H9 (cell line): ENCODE results near the gene FAT1. TPM values are rescaled to one million over a fixed set of nuclear protein-coding genes. Genes with fewer than 3 reads are reported as not detected.

Experiments
- DNase-seq: peaks from one replicate; pipeline ENCODE4 v3.0.0-alpha.2; 2017
- H2AFZ ChIP-seq: one replicate; pipeline ENCODE4 v1.6.1; 2013; ENCODE audit warnings: mild to moderate bottlenecking, low read length, control low read depth, moderate library complexity
- H2AK5ac ChIP-seq: 2 replicates; pipeline ENCODE4 v1.6.1; 2013; ENCODE audit warnings: low read length, control low read depth, mixed read lengths; ENCODE audit not compliant: insufficient read length
- H2BK120ac ChIP-seq: one replicate; pipeline ENCODE4 v1.6.1; 2013; ENCODE audit warnings: low read depth, mild to moderate bottlenecking, low read length, control low read depth, inconsistent platforms; ENCODE audit not compliant: poor library complexity, severe bottlenecking
- H2BK12ac ChIP-seq: 2 replicates; pipeline ENCODE4 v1.6.1; 2013; ENCODE audit warnings: low read length, control low read depth, mixed read lengths, low read depth; ENCODE audit not compliant: insufficient read length
- H2BK15ac ChIP-seq: 2 replicates; pipeline ENCODE4 v1.6.1; 2013; ENCODE audit warnings: low read depth, low read length, control low read depth
- H2BK20ac ChIP-seq: one replicate; pipeline ENCODE4 v1.6.1; 2013; ENCODE audit warnings: low read depth, mild to moderate bottlenecking, low read length, control low read depth, inconsistent platforms; ENCODE audit not compliant: poor library complexity, severe bottlenecking
- H2BK5ac ChIP-seq: 2 replicates; pipeline ENCODE4 v1.6.1; 2013; ENCODE audit warnings: low read length, control low read depth, mixed read lengths; ENCODE audit not compliant: insufficient read length
- H3K14ac ChIP-seq: 2 replicates; pipeline ENCODE4 v1.6.1; 2013; ENCODE audit warnings: low read length, control low read depth; ENCODE audit not compliant: insufficient read depth
- H3K18ac ChIP-seq: 2 replicates; pipeline ENCODE4 v1.6.1; 2013; ENCODE audit warnings: low read depth, mild to moderate bottlenecking, mixed read lengths, low read length, control low read depth; ENCODE audit not compliant: insufficient read length
- H3K23ac ChIP-seq: 2 replicates; pipeline ENCODE4 v1.6.1; 2013; ENCODE audit warnings: low read length, control low read depth, mixed read lengths, low read depth; ENCODE audit not compliant: insufficient read length
- H3K23me2 ChIP-seq: 2 replicates; pipeline ENCODE4 v1.6.1; 2013; ENCODE audit warnings: low read depth, mild to moderate bottlenecking, mixed read lengths, low read length, control low read depth; ENCODE audit not compliant: insufficient read length, poor library complexity, severe bottlenecking
- H3K27ac ChIP-seq: 2 replicates; pipeline ENCODE4 v1.5.1; 2013; ENCODE audit warnings: low read length, control low read depth, mixed read lengths, low read depth; ENCODE audit not compliant: insufficient read length
- H3K27me3 ChIP-seq: 2 replicates; pipeline ENCODE4 v1.6.1; 2013; ENCODE audit warnings: low read length, control low read depth, inconsistent platforms; ENCODE audit not compliant: insufficient read depth
- H3K4ac ChIP-seq: 2 replicates; pipeline ENCODE4 v1.6.1; 2013; ENCODE audit warnings: low read depth, mild to moderate bottlenecking, control low read depth, inconsistent platforms, low read length, moderate library complexity
- H3K4me1 ChIP-seq: 2 replicates; pipeline ENCODE4 v1.6.1; 2013; ENCODE audit warnings: low read length, control low read depth, inconsistent platforms; ENCODE audit not compliant: insufficient read depth
- H3K4me2 ChIP-seq: 2 replicates; pipeline ENCODE4 v1.6.1; 2013; ENCODE audit warnings: low read length, control low read depth, mixed read lengths; ENCODE audit not compliant: insufficient read length, insufficient read depth
- H3K56ac ChIP-seq: 2 replicates; pipeline ENCODE4 v1.6.1; 2013; ENCODE audit warnings: low read depth, mild to moderate bottlenecking, mixed read lengths, low read length, control low read depth; ENCODE audit not compliant: insufficient read length
- H3K79me1 ChIP-seq: 2 replicates; pipeline ENCODE4 v1.6.1; 2013; ENCODE audit warnings: low read depth, mild to moderate bottlenecking, moderate library complexity, low read length, control low read depth, inconsistent platforms; ENCODE audit not compliant: insufficient read depth, poor library complexity, severe bottlenecking
- H3K79me2 ChIP-seq: 2 replicates; pipeline ENCODE4 v1.6.1; 2013; ENCODE audit warnings: low read length, control low read depth, inconsistent platforms; ENCODE audit not compliant: insufficient read depth
- H3K9ac ChIP-seq: 2 replicates; pipeline ENCODE4 v1.6.1; 2013; ENCODE audit warnings: low read length, control low read depth, mixed read lengths; ENCODE audit not compliant: insufficient read length; ENCODE audit errors: extremely low read depth
- H3K9me3 ChIP-seq: one replicate; pipeline ENCODE4 v1.6.1; 2013; ENCODE audit warnings: low read depth, low read length, inconsistent platforms; ENCODE audit not compliant: control insufficient read depth
- H3T11ph ChIP-seq: one replicate; pipeline ENCODE4 v1.6.1; 2013; ENCODE audit warnings: mild to moderate bottlenecking, low read length, control low read depth, inconsistent platforms
- H4K20me1 ChIP-seq: one replicate; pipeline ENCODE4 v1.6.1; 2013; ENCODE audit not compliant: control insufficient read depth, insufficient read length, insufficient read depth
- H4K5ac ChIP-seq: 2 replicates; pipeline ENCODE4 v1.6.1; 2013; ENCODE audit warnings: low read depth, mild to moderate bottlenecking, mixed read lengths, low read length, control low read depth; ENCODE audit not compliant: insufficient read length
- H4K8ac ChIP-seq: replicated peaks from 2 replicates; pipeline ENCODE4 v1.6.1; 2013; ENCODE audit warnings: low read length, control low read depth, mixed read lengths, low read depth; ENCODE audit not compliant: insufficient read length
- H4K91ac ChIP-seq: 2 replicates; pipeline ENCODE4 v1.6.1; 2013; ENCODE audit warnings: low read depth, mild to moderate bottlenecking, moderate library complexity, mixed read lengths, low read length, control low read depth; ENCODE audit not compliant: insufficient read length
- H3K27ac Mint-ChIP-seq, 3 experiments: 2 replicates in 2 of 3; 3 replicates in 1 of 3; pipeline ENCODE4 v1.8.0; 2020 to 2021; ENCODE audit warnings: mixed read lengths in 3 of 3, mild to moderate bottlenecking in 1 of 3, moderate library complexity in 1 of 3
- H3K27me3 Mint-ChIP-seq: 2 replicates; pipeline ENCODE4 v1.8.0; 2021; ENCODE audit warnings: low read depth, mild to moderate bottlenecking, moderate library complexity, mixed read lengths
- H3K36me3 Mint-ChIP-seq, 3 experiments: 2 replicates in 2 of 3; 3 replicates in 1 of 3; pipeline ENCODE4 v1.8.0; 2020 to 2021; ENCODE audit warnings: low read depth in 3 of 3, mixed read lengths in 3 of 3; ENCODE audit not compliant: insufficient read depth in 1 of 3
- H3K4me1 Mint-ChIP-seq, 2 experiments: 2 replicates each; pipeline ENCODE4 v1.8.0; 2020; ENCODE audit warnings: mixed read lengths in 2 of 2
- H3K4me3 Mint-ChIP-seq, 2 experiments: 2 replicates in 1 of 2; 3 replicates in 1 of 2; pipeline ENCODE4 v1.8.0; 2020 to 2021; ENCODE audit warnings: mild to moderate bottlenecking in 2 of 2, mixed read lengths in 2 of 2, moderate library complexity in 1 of 2
- H3K9me3 Mint-ChIP-seq, 2 experiments: 2 replicates in 1 of 2; 3 replicates in 1 of 2; pipeline ENCODE4 v1.8.0; 2020; ENCODE audit warnings: mild to moderate bottlenecking in 2 of 2, mixed read lengths in 2 of 2, moderate library complexity in 1 of 2
- CTCF ChIP-seq: fragments of 200-600 bp; sonication (generic); conservative IDR thresholded peaks from 3 replicates; pipeline ENCODE4 v1.8.0; 2021; ENCODE audit warnings: antibody characterized with exemption, mild to moderate bottlenecking
- WGBS: extraction: QIAGEN DNeasy Blood & Tissue Kit; methylation state at CpG from one replicate; pipeline ENCODE4 v1.1.7; 2013; ENCODE audit warnings: missing lambda C conversion rate, low lambda C conversion rate, mixed read lengths; ENCODE audit not compliant: insufficient read length; ENCODE audit errors: extremely low coverage; 5-methylcytosine and 5-hydroxymethylcytosine counted together
- total RNA-seq: library from RNA; stranded (reverse); gene quantifications from 2 replicates; pipeline ENCODE4 v1.2.1, GENCODE V29; 2021

FAT1 gene
- total RNA-seq, 1 experiment from 2014 or later = 173 TPM

- H3K79me1 ChIP-seq = peaks cover 6% of the 10 kb centered on the region
- H3T11ph ChIP-seq = no peak overlapping the region
- no peak for DNase-seq
- no peak overlapping the region for H3K18ac ChIP-seq
- H3K9me3 Mint-ChIP-seq = no peaks in the 10 kb centered on the region
- no peaks in the 10 kb centered on the region for H3K9me3 ChIP-seq
- H2BK5ac ChIP-seq = no peak overlapping the region
- H4K5ac ChIP-seq = no peak overlapping the region
- no peaks in the 10 kb centered on the region for H3K27me3 ChIP-seq
- no peak overlapping the region for H2BK120ac ChIP-seq
- H3K36me3 Mint-ChIP-seq = peaks cover 10 to 35% (median 20%) of the 10 kb centered on the region in 3 experiments
- no peak overlapping the region for H2BK15ac ChIP-seq
- no peak overlapping the region for H2BK20ac ChIP-seq
- peak overlapping the region in 1 of 2 experiments; percentile 72; a peak in 3 of 5 replicates for H3K4me3 Mint-ChIP-seq
- H3K9ac ChIP-seq = no peak overlapping the region
- WGBS = no CpG with 5 or more reads among the region's 5 CpGs
- no peaks in the 10 kb centered on the region for H4K20me1 ChIP-seq
- H3K14ac ChIP-seq = no peak overlapping the region
- no peak for TF ChIP-seq CTCF
- H3K23ac ChIP-seq = no peak overlapping the region
- H2BK12ac ChIP-seq = no peak overlapping the region
- peaks cover 33 to 51% of the 10 kb centered on the region in 2 experiments for H3K4me1 Mint-ChIP-seq
- no peaks in the 10 kb centered on the region; the same call in 1 of the 2 replicates for H3K27me3 Mint-ChIP-seq
- no peaks in the 10 kb centered on the region for H3K23me2 ChIP-seq
- no peak overlapping the region for H2AK5ac ChIP-seq
- no peak overlapping the region for H3K27ac ChIP-seq
- H3K79me2 ChIP-seq = peaks cover 3% of the 10 kb centered on the region; the same call in 1 of the 2 replicates
- H4K91ac ChIP-seq = no peak overlapping the region
- H2AFZ ChIP-seq = no peak overlapping the region
- peaks cover 5% of the 10 kb centered on the region for H3K4me1 ChIP-seq
- H4K8ac ChIP-seq = no peak overlapping the region
- H3K27ac Mint-ChIP-seq = peak overlapping the region in 2 of 3 experiments; percentile 8 to 46; a peak in 1 of 7 replicates
- peak overlapping the region; percentile 60 for H3K4me2 ChIP-seq
- no peak overlapping the region for H3K4ac ChIP-seq
- H3K56ac ChIP-seq = no peak overlapping the region
Observed at GRCh38 chr4:186669735-186670134, 53.9 kb downstream of the FAT1 start.
